OCI-LY1 (cell line): ENCODE data around the gene SPOP.

ENCODE experiments used
- H2AFZ ChIP-seq: fragments of 200-600 bp; sonication (generic), shearing (Covaris generic); 2 replicates; pipeline ENCODE4 v1.6.0; 2014; ENCODE audit warnings: antibody characterized with exemption, mild to moderate bottlenecking, low read length
- H3F3A ChIP-seq: fragments of 200-600 bp; sonication (generic), shearing (Covaris generic); 2 replicates; pipeline ENCODE4 v1.6.0; 2014; ENCODE audit warnings: mild to moderate bottlenecking, antibody characterized with exemption, low read length, moderate library complexity; ENCODE audit not compliant: insufficient read depth
- H3K27ac ChIP-seq: fragments of 200-600 bp; sonication (generic); 2 replicates; pipeline ENCODE4 v1.5.1; 2014; ENCODE audit warnings: low read length, mixed run types, mild to moderate bottlenecking, low read depth; ENCODE audit not compliant: poor library complexity, severe bottlenecking
- H3K27me3 ChIP-seq: fragments of 200-600 bp; sonication (generic); 2 replicates; pipeline ENCODE4 v1.6.0; 2014; ENCODE audit warnings: antibody characterized with exemption, mild to moderate bottlenecking, low read length, moderate library complexity; ENCODE audit not compliant: insufficient read depth
- H3K36me3 ChIP-seq: fragments of 200-600 bp; sonication (generic); 2 replicates; pipeline ENCODE4 v1.6.1; 2014; ENCODE audit warnings: mild to moderate bottlenecking, antibody characterized with exemption, low read length, moderate library complexity, mixed read lengths; ENCODE audit not compliant: insufficient read depth
- H3K4me1 ChIP-seq: fragments of 200-600 bp; sonication (generic); 2 replicates; pipeline ENCODE4 v1.5.1; 2014; ENCODE audit warnings: mild to moderate bottlenecking, low read length, moderate library complexity; ENCODE audit not compliant: insufficient read depth, severe bottlenecking
- H3K4me2 ChIP-seq: fragments of 200-600 bp; sonication (generic), shearing (Covaris generic); 2 replicates; pipeline ENCODE4 v1.6.1; 2014; ENCODE audit warnings: low read length
- H3K4me3 ChIP-seq: fragments of 200-600 bp; sonication (generic); 2 replicates; pipeline ENCODE4 v1.5.1; 2014; ENCODE audit warnings: low read length, low read depth, mild to moderate bottlenecking, mixed read lengths; ENCODE audit not compliant: poor library complexity, severe bottlenecking
- H3K79me2 ChIP-seq: fragments of 200-600 bp; shearing (Covaris generic); 2 replicates; pipeline ENCODE4 v1.6.1; 2016; ENCODE audit warnings: mixed run types, low read length, mixed read lengths; ENCODE audit not compliant: insufficient read depth
- H3K9ac ChIP-seq: fragments of 200-600 bp; sonication (generic), shearing (Covaris generic); 2 replicates; pipeline ENCODE4 v1.6.1; 2014; ENCODE audit warnings: mild to moderate bottlenecking, low read length, mixed read lengths
- H3K9me2 ChIP-seq: fragments of 200-600 bp; sonication (generic), shearing (Covaris generic); 2 replicates; pipeline ENCODE4 v1.6.1; 2014; ENCODE audit warnings: low read depth, mild to moderate bottlenecking, low read length, mixed read lengths
- H3K9me3 ChIP-seq: fragments of 200-600 bp; shearing (Covaris generic); 2 replicates; pipeline ENCODE4 v1.6.1; 2014; ENCODE audit warnings: low read length, mixed read lengths
- H4K20me1 ChIP-seq: fragments of 200-600 bp; sonication (generic), shearing (Covaris generic); 2 replicates; pipeline ENCODE4 v1.6.0; 2016; ENCODE audit warnings: mild to moderate bottlenecking, low read length; ENCODE audit not compliant: insufficient read depth
- EZH2 ChIP-seq: fragments of 200-600 bp; sonication (generic), shearing (Covaris generic); IDR thresholded peaks from 2 replicates; pipeline ENCODE4 v1.8.0; 2017; ENCODE audit warnings: borderline replicate concordance, mixed run types, mild to moderate bottlenecking, antibody characterized with exemption, low read length, moderate library complexity, mixed read lengths
- TF ChIP-seq, protein P1 (sequence below): fragments of 200-600 bp; sonication (generic), shearing (Covaris generic); IDR thresholded peaks from 2 replicates; pipeline ENCODE4 v1.5.1; 2017; ENCODE audit warnings: mild to moderate bottlenecking, antibody characterized with exemption, low read length, moderate library complexity, mixed read lengths

Gene SPOP

DNA sequence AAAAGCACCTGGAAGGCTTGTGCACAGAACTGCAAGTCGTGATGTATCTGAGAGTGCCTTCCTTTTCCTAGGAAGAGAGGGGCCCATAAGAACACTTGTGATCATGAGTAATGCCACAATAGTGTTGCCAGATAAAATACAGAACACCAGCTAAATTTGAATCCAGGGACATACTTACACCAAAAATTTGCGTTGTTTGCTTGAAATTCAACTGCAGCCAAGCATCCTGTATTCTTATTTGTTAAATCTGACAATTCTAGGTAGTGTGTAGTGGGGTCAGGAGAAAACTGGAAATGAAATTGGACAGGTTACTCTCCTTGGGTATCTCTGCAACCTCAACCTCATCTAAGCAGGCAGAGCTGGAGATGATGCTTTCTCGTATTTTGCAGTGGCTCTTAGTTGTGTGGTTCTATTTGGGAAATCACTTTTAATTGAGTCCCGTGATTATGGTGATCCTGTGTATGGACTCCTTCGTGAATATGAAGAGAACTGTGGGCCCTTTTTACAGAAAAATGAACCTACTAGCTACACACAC is 17.9 kb upstream of the SPOP start:
- Histone ChIP-seq H3K27ac (no peak overlapping the region), H3K79me2 (no peaks in the 10 kb centered on the region), H2AFZ (no peak overlapping the region), H3K9ac (no peak overlapping the region), H3F3A (no peaks in the 10 kb centered on the region), H4K20me1 (no peaks in the 10 kb centered on the region), H3K4me3 (no peak overlapping the region), H3K4me2 (no peak overlapping the region), H3K4me1 (no peaks in the 10 kb centered on the region), H3K9me2 (no peaks in the 10 kb centered on the region), H3K9me3 (no peaks in the 10 kb centered on the region), H3K36me3 (peaks cover 12% of the 10 kb centered on the region; the same call in 1 of the 2 replicates), H3K27me3 (no peaks in the 10 kb centered on the region)
- no peak for TF ChIP-seq EZH2
- TF ChIP-seq, protein P1, sequence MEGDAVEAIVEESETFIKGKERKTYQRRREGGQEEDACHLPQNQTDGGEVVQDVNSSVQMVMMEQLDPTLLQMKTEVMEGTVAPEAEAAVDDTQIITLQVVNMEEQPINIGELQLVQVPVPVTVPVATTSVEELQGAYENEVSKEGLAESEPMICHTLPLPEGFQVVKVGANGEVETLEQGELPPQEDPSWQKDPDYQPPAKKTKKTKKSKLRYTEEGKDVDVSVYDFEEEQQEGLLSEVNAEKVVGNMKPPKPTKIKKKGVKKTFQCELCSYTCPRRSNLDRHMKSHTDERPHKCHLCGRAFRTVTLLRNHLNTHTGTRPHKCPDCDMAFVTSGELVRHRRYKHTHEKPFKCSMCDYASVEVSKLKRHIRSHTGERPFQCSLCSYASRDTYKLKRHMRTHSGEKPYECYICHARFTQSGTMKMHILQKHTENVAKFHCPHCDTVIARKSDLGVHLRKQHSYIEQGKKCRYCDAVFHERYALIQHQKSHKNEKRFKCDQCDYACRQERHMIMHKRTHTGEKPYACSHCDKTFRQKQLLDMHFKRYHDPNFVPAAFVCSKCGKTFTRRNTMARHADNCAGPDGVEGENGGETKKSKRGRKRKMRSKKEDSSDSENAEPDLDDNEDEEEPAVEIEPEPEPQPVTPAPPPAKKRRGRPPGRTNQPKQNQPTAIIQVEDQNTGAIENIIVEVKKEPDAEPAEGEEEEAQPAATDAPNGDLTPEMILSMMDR, result no peak

DNA sequence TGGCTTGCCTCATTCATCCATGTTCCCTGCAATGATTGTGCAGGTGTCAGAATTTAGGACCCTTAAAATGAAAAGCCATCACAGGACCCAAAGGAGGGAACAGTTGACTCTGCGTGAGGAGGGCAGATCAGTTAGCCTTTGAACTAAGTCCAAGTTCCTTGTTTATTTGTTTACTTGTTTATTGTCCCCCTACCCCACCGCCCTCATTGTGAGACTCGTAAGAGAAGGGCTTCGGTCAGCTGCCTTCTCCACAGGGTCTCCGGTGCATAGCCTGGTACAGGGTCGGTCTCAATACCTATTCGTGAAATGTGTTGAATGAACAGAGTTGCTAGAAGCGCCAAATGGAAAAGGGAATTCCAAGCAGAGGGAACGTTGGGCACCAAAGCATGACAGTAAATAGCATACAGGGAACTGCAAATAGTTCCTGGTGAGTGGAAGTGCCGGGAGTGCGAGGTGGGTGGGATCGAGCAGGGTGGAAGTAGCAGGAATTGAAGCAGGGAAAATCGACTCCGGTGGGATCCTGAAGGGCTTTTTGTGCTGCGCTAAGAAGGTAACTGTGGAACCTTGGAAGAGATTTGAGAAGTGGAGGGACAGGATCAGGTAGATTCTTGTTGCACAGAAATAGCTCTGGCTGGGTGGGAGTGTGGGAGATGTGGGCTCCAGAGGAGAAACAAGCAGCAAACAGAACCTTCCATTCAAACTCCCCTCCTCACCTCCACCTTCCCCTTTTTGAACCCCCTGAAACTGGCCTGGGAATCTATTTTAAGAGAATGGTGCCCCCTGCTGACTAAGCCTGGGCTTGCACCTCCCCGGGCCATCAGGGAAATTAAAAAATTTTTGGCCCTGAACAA is 17.2 kb upstream of the SPOP start:
- H3K79me2 ChIP-seq, result no peaks in the 10 kb centered on the region
- no peaks in the 10 kb centered on the region for H3K4me1 ChIP-seq
- no peak overlapping the region for H2AFZ ChIP-seq
- no peak overlapping the region for H3K9ac ChIP-seq
- no peaks in the 10 kb centered on the region for H4K20me1 ChIP-seq
- no peak overlapping the region for H3K27ac ChIP-seq
- H3K27me3 ChIP-seq, result no peaks in the 10 kb centered on the region
- no peaks in the 10 kb centered on the region for H3K9me2 ChIP-seq
- H3K36me3 ChIP-seq, result peaks cover 5% of the 10 kb centered on the region; the same call in 1 of the 2 replicates
- H3F3A ChIP-seq, result no peaks in the 10 kb centered on the region
- TF ChIP-seq EZH2, result no peak
- TF ChIP-seq, protein P1, result peak; percentile 98
- H3K9me3 ChIP-seq, result no peaks in the 10 kb centered on the region
- no peak overlapping the region for H3K4me2 ChIP-seq
- no peak overlapping the region for H3K4me3 ChIP-seq

- Histone ChIP-seq H3K4me1 (peaks cover 6% of the 10 kb centered on the region), H3K27me3 (no peaks in the 10 kb centered on the region), H3K27ac (no peak overlapping the region), H3K36me3 (no peaks in the 10 kb centered on the region), H3K9ac (no peak overlapping the region), H3F3A (no peaks in the 10 kb centered on the region), H3K9me2 (no peaks in the 10 kb centered on the region), H3K9me3 (no peaks in the 10 kb centered on the region), H2AFZ (no peak overlapping the region), H3K4me3 (no peak overlapping the region), H3K79me2 (no peaks in the 10 kb centered on the region), H3K4me2 (no peak overlapping the region), H4K20me1 (no peaks in the 10 kb centered on the region)
- TF ChIP-seq, protein P1, result no peak
- TF ChIP-seq EZH2, result no peak
Measured at GRCh38 chr17:49692751-49693150, 14.9 kb upstream of the SPOP start.
